GM23338 (cell line): ENCODE measurements around the gene ABR. TPM values are rescaled to one million over a fixed set of nuclear protein-coding genes. Genes with fewer than 3 reads are reported as not detected.

ENCODE experiments used
- ATAC-seq: fragments of 200-7000 bp; cut with Tn5 transposase; 3 replicates; pipeline ENCODE4 v1.9.1; 2020
- DNase-seq: peaks from one replicate; pipeline ENCODE4 v3.0.0-alpha.2; 2015; ENCODE audit warnings: low spot score
- H2AFZ ChIP-seq: fragments of 200-600 bp; sonication (generic); 2 replicates; pipeline ENCODE4 v1.8.0; 2016; ENCODE audit warnings: antibody characterized with exemption, mild to moderate bottlenecking, moderate library complexity
- H3F3A ChIP-seq: fragments of 200-600 bp; sonication (generic); replicated peaks from 2 replicates; pipeline ENCODE4 v1.8.0; 2017; ENCODE audit warnings: antibody characterized with exemption, mixed run types, low read depth
- H3K27ac ChIP-seq: fragments of 200-600 bp; sonication (generic); 2 replicates; pipeline ENCODE4 v1.6.1; 2016; ENCODE audit warnings: low read depth
- H3K27me3 ChIP-seq: fragments of 200-600 bp; sonication (generic); 2 replicates; pipeline ENCODE4 v1.8.0; 2016; ENCODE audit warnings: mild to moderate bottlenecking, mixed run types, moderate library complexity; ENCODE audit not compliant: insufficient read depth
- H3K36me3 ChIP-seq: fragments of 200-600 bp; sonication (generic); 2 replicates; pipeline ENCODE4 v1.8.0; 2016; ENCODE audit warnings: mild to moderate bottlenecking; ENCODE audit not compliant: insufficient read depth
- H3K4me1 ChIP-seq: fragments of 200-600 bp; sonication (generic); 2 replicates; pipeline ENCODE4 v1.8.0; 2016; ENCODE audit warnings: mild to moderate bottlenecking, moderate library complexity; ENCODE audit not compliant: insufficient read depth
- H3K4me2 ChIP-seq: fragments of 200-600 bp; sonication (generic); 2 replicates; pipeline ENCODE4 v1.7.1; 2017; ENCODE audit warnings: mixed run types
- H3K4me3 ChIP-seq: fragments of 200-600 bp; sonication (generic); 2 replicates; pipeline ENCODE4 v1.6.1; 2016; ENCODE audit warnings: mixed run types
- H3K79me2 ChIP-seq: fragments of 200-600 bp; sonication (generic); replicated peaks from 2 replicates; pipeline ENCODE4 v1.8.0; 2017; ENCODE audit warnings: mild to moderate bottlenecking; ENCODE audit not compliant: insufficient read depth
- H3K9me2 ChIP-seq: fragments of 200-600 bp; sonication (generic); 2 replicates; pipeline ENCODE4 v1.8.0; 2017; ENCODE audit not compliant: insufficient read depth
- H4K20me1 ChIP-seq: fragments of 200-600 bp; sonication (generic); replicated peaks from 2 replicates; pipeline ENCODE4 v1.8.0; 2017; ENCODE audit warnings: mild to moderate bottlenecking; ENCODE audit not compliant: insufficient read depth
- H3K27ac Mint-ChIP-seq: 2 replicates; pipeline ENCODE4 v1.8.0; 2020; ENCODE audit warnings: inconsistent platforms, mild to moderate bottlenecking, moderate library complexity, mixed read lengths
- H3K27me3 Mint-ChIP-seq: 3 replicates; pipeline ENCODE4 v1.8.0; 2022; ENCODE audit warnings: low read depth, mild to moderate bottlenecking, moderate library complexity, mixed read lengths, inconsistent platforms; ENCODE audit not compliant: insufficient read depth, poor library complexity
- H3K36me3 Mint-ChIP-seq: 3 replicates; pipeline ENCODE4 v1.8.0; 2021; ENCODE audit warnings: low read depth, mild to moderate bottlenecking, inconsistent platforms, moderate library complexity, mixed read lengths
- H3K4me1 Mint-ChIP-seq: 3 replicates; pipeline ENCODE4 v1.8.0; 2020; ENCODE audit warnings: mild to moderate bottlenecking, inconsistent platforms, mixed read lengths
- H3K4me3 Mint-ChIP-seq: 3 replicates; pipeline ENCODE4 v1.8.0; 2021; ENCODE audit warnings: moderate library complexity, mild to moderate bottlenecking, inconsistent platforms, mixed read lengths
- H3K9me3 Mint-ChIP-seq: 3 replicates; pipeline ENCODE4 v1.8.0; 2020; ENCODE audit warnings: moderate library complexity, mild to moderate bottlenecking, inconsistent platforms, mixed read lengths
- CREB1 ChIP-seq: fragments of 250-450 bp; sonication (Bioruptor Pico); IDR thresholded peaks from 2 replicates; pipeline ENCODE4 v1.5.0; 2020; ENCODE audit warnings: low read depth, mild to moderate bottlenecking, moderate library complexity
- CTCF ChIP-seq, 2 experiments: fragments of 200-600 bp in 1 of 2; sonication (generic) in 1 of 2; conservative IDR thresholded peaks; 2 replicates each; pipeline versions ENCODE4 v1.5.1 to v1.6.1; 2016 to 2017; ENCODE audit warnings: antibody characterized with exemption in 2 of 2, low read depth in 2 of 2, mild to moderate bottlenecking in 2 of 2, moderate library complexity in 1 of 2
- ETS1 ChIP-seq: IDR thresholded peaks from 2 replicates; pipeline ENCODE4 v1.6.1; 2016; ENCODE audit warnings: antibody characterized with exemption
- EZH2 ChIP-seq: fragments of 200-600 bp; sonication (generic); IDR thresholded peaks from one replicate; pipeline ENCODE4 v1.8.0; 2017; ENCODE audit warnings: antibody characterized with exemption, mild to moderate bottlenecking, low read depth; ENCODE audit not compliant: unreplicated experiment
- EZH2phosphoT487 ChIP-seq: fragments of 200-600 bp; sonication (generic); IDR thresholded peaks from one replicate; pipeline ENCODE4 v1.8.1; 2018; ENCODE audit warnings: antibody characterized with exemption; ENCODE audit not compliant: unreplicated experiment
- JUNB ChIP-seq: IDR thresholded peaks from one replicate; pipeline ENCODE4 v1.6.1; 2016; ENCODE audit warnings: antibody characterized with exemption; ENCODE audit not compliant: unreplicated experiment
- NANOG ChIP-seq: IDR thresholded peaks from 2 replicates; pipeline ENCODE4 v1.6.1; 2016; ENCODE audit warnings: antibody characterized with exemption, borderline replicate concordance
- POLR2AphosphoS5 ChIP-seq: IDR thresholded peaks from 2 replicates; pipeline ENCODE4 v1.6.1; 2016; ENCODE audit warnings: antibody characterized with exemption, low read depth
- STAT1 ChIP-seq: IDR thresholded peaks from one replicate; pipeline ENCODE4 v1.6.1; 2016; ENCODE audit warnings: antibody characterized with exemption; ENCODE audit not compliant: unreplicated experiment
- ZNF114 ChIP-seq: fragments of 250-450 bp; sonication (Bioruptor Pico); IDR thresholded peaks from 2 replicates; pipeline ENCODE4 v1.5.0; 2020; ENCODE audit warnings: mild to moderate bottlenecking, moderate library complexity
- ZNF331 ChIP-seq: fragments of 250-450 bp; sonication (Bioruptor Pico); IDR thresholded peaks from 2 replicates; pipeline ENCODE4 v1.5.0; 2020; ENCODE audit warnings: low read depth, mild to moderate bottlenecking, moderate library complexity
- ZNF462 ChIP-seq: fragments of 250-450 bp; sonication (Bioruptor Pico); IDR thresholded peaks from 2 replicates; pipeline ENCODE4 v1.5.0; 2020; ENCODE audit warnings: mild to moderate bottlenecking, moderate library complexity
- polyA plus RNA-seq: library from polyadenylated mRNA; unstranded; fragments of >200 nt; fragmentation: Nextera tagmentation; extraction: Ambion mirVana; gene quantifications from 2 replicates; pipeline ENCODE4 v1.2.1, GENCODE V29; 2016
- total RNA-seq: library from RNA; depleted of rRNA; stranded (reverse); fragments of >200 nt; shearing (Covaris generic); gene quantifications from 2 replicates; pipeline ENCODE4 v1.2.3, GENCODE V29; 2014
- TF ChIP-seq, protein P1 (sequence below): IDR thresholded peaks from one replicate; pipeline ENCODE4 v1.6.1; 2018; ENCODE audit warnings: antibody characterized with exemption; ENCODE audit not compliant: unreplicated experiment

The ABR gene
- total and polyA plus RNA-seq, 2 experiments from 2014 or later = 15.0 to 27.7 TPM

GRCh38 chr17:977166-977565 lies 202.6 kb downstream of the ABR start:
- ATAC-seq (peak; percentile 5; the same call in 1 of the 3 replicates), DNase-seq (no peak)
- no peaks in the 10 kb centered on the region for H3K36me3 ChIP-seq
- peak overlapping the region; percentile 78 for H3K4me3 ChIP-seq
- peaks cover 67% of the 10 kb centered on the region for H3K79me2 ChIP-seq
- no peak overlapping the region for H2AFZ ChIP-seq
- peaks cover 45% of the 10 kb centered on the region for H3K4me1 ChIP-seq
- H3K27ac ChIP-seq = 0 out of 2 replicates have a peak overlapping the region, but pooled peaks have one; percentile 6
- Mint-ChIP-seq H3K27me3 (peaks cover 18% of the 10 kb centered on the region), H3K4me3 (peak overlapping the region; percentile 85), H3K9me3 (no peaks in the 10 kb centered on the region; the same call in 2 of the 3 replicates), H3K4me1 (peaks cover 47% of the 10 kb centered on the region), H3K27ac (no peak overlapping the region; the same call in 1 of the 2 replicates), H3K36me3 (no peaks in the 10 kb centered on the region; the same call in 2 of the 3 replicates)
- H3K9me2 ChIP-seq = no peaks in the 10 kb centered on the region
- no peaks in the 10 kb centered on the region for H3K27me3 ChIP-seq
- peak overlapping the region; percentile 90 for H3K4me2 ChIP-seq
- TF ChIP-seq CTCF (conservative IDR thresholded peaks at IDR 0.05; ENCODE audit: low read depth in 2 of 2) (no peak), NANOG (no peak), ZNF114 (no peak), CREB1 (CRISPR knock-in tag) (no peak), ETS1 (no peak), ZNF331 (no peak), JUNB (no peak), STAT1 (no peak), ZNF462 (CRISPR knock-in tag) (no peak), POLR2AphosphoS5 (no peak), EZH2phosphoT487 (no peak), EZH2 (no peak)
- TF ChIP-seq, protein P1, sequence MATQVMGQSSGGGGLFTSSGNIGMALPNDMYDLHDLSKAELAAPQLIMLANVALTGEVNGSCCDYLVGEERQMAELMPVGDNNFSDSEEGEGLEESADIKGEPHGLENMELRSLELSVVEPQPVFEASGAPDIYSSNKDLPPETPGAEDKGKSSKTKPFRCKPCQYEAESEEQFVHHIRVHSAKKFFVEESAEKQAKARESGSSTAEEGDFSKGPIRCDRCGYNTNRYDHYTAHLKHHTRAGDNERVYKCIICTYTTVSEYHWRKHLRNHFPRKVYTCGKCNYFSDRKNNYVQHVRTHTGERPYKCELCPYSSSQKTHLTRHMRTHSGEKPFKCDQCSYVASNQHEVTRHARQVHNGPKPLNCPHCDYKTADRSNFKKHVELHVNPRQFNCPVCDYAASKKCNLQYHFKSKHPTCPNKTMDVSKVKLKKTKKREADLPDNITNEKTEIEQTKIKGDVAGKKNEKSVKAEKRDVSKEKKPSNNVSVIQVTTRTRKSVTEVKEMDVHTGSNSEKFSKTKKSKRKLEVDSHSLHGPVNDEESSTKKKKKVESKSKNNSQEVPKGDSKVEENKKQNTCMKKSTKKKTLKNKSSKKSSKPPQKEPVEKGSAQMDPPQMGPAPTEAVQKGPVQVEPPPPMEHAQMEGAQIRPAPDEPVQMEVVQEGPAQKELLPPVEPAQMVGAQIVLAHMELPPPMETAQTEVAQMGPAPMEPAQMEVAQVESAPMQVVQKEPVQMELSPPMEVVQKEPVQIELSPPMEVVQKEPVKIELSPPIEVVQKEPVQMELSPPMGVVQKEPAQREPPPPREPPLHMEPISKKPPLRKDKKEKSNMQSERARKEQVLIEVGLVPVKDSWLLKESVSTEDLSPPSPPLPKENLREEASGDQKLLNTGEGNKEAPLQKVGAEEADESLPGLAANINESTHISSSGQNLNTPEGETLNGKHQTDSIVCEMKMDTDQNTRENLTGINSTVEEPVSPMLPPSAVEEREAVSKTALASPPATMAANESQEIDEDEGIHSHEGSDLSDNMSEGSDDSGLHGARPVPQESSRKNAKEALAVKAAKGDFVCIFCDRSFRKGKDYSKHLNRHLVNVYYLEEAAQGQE = no peak
- H3F3A ChIP-seq = peaks cover 10% of the 10 kb centered on the region; the same call in 1 of the 2 replicates
- peaks cover 30% of the 10 kb centered on the region for H4K20me1 ChIP-seq
